Measurements from ENCODE around the gene PROP1. TPM values are rescaled to one million over a fixed set of nuclear protein-coding genes. Genes with fewer than 3 reads are reported as not detected.
"Not testable (repeated sequence)": the region's sequence is repeated elsewhere in the genome, so short reads cannot be mapped to it uniquely, and the experiment has no call there.

The PROP1 gene
- total and polyA plus RNA-seq, 2 experiments from 2014 or later: not detected

GRCh38 chr5:177973066-177973635 is 22.9 kb downstream of the PROP1 start:
- Histone ChIP-seq H2AFZ (no peak overlapping the region), H3K27ac (no peak overlapping the region), H3K4me3 (no peak overlapping the region), H3K27me3 (replicated peaks; ENCODE audit: insufficient read depth) (peaks cover 8% of the 10 kb centered on the region), H3F3A (ENCODE audit: insufficient read depth) (no peaks in the 10 kb centered on the region), H4K20me1 (ENCODE audit: insufficient read depth) (no peaks in the 10 kb centered on the region), H3K9me3 (ENCODE audit: low read depth) (no peaks in the 10 kb centered on the region), H3K36me3 (ENCODE audit: low read depth) (no peaks in the 10 kb centered on the region), H3K4me2 (ENCODE audit: unreplicated experiment) (no peak overlapping the region), H3K79me2 (ENCODE audit: insufficient read depth) (no peaks in the 10 kb centered on the region), H3K9ac (no peak overlapping the region), H3K9me2 (ENCODE audit: insufficient read depth) (no peaks in the 10 kb centered on the region), H3K4me1 (ENCODE audit: insufficient read depth) (no peaks in the 10 kb centered on the region)
- DNase-seq: no peak
- TF ChIP-seq EZH2 (IDR thresholded peaks at IDR 0.05; ENCODE audit: insufficient read depth, poor library complexity, severe bottlenecking) (no peak), EZH2phosphoT487 (IDR thresholded peaks at IDR 0.05; ENCODE audit: insufficient read depth, low read depth) (no peak)
- WGBS, 2 experiments (ENCODE audit: low coverage in 1 of 2, low lambda C conversion rate in 2 of 2, missing lambda C conversion rate in 2 of 2): 56 to 57% methylated on average over 5 of the region's 5 CpGs
- in situ Hi-C loops (cut with MboI): no loop called here

- Histone ChIP-seq H3K27ac (no peak overlapping the region), H3K79me2 (ENCODE audit: insufficient read depth) (no peaks in the 10 kb centered on the region), H3K4me2 (ENCODE audit: unreplicated experiment) (no peak overlapping the region), H3K9me2 (ENCODE audit: insufficient read depth) (no peaks in the 10 kb centered on the region), H3K4me3 (no peak overlapping the region), H3K9ac (no peak overlapping the region), H3F3A (ENCODE audit: insufficient read depth) (no peaks in the 10 kb centered on the region), H4K20me1 (ENCODE audit: insufficient read depth) (no peaks in the 10 kb centered on the region), H3K4me1 (ENCODE audit: insufficient read depth) (no peaks in the 10 kb centered on the region), H2AFZ (no peak overlapping the region), H3K36me3 (ENCODE audit: low read depth) (no peaks in the 10 kb centered on the region), H3K9me3 (ENCODE audit: low read depth) (no peaks in the 10 kb centered on the region), H3K27me3 (replicated peaks; ENCODE audit: insufficient read depth) (peaks cover 8% of the 10 kb centered on the region)
- in situ Hi-C loops (cut with MboI): no loop called here
- TF ChIP-seq EZH2phosphoT487 (IDR thresholded peaks at IDR 0.05; ENCODE audit: insufficient read depth, low read depth): no peak
- TF ChIP-seq EZH2 (IDR thresholded peaks at IDR 0.05; ENCODE audit: insufficient read depth, poor library complexity, severe bottlenecking): no peak
- no peak for DNase-seq
- WGBS, 2 experiments (ENCODE audit: low coverage in 1 of 2, low lambda C conversion rate in 2 of 2, missing lambda C conversion rate in 2 of 2): 35 to 40% methylated on average over 4 of the region's 4 CpGs
Observed at GRCh38 chr5:177972613-177973012, 23.4 kb downstream of the PROP1 start.

GRCh38 chr5:177972014-177972413 is 24.0 kb downstream of the PROP1 start:
- H3K27me3 ChIP-seq (replicated peaks; ENCODE audit: insufficient read depth); H3K9me2 ChIP-seq (ENCODE audit: insufficient read depth); H3F3A ChIP-seq (ENCODE audit: insufficient read depth); H3K9me3 ChIP-seq (ENCODE audit: low read depth); H3K27ac ChIP-seq; in situ Hi-C loops (cut with MboI); DNase-seq; H3K4me3 ChIP-seq; H3K36me3 ChIP-seq (ENCODE audit: low read depth); H3K4me2 ChIP-seq (ENCODE audit: unreplicated experiment); H3K9ac ChIP-seq; H4K20me1 ChIP-seq (ENCODE audit: insufficient read depth); H2AFZ ChIP-seq; H3K4me1 ChIP-seq (ENCODE audit: insufficient read depth); H3K79me2 ChIP-seq (ENCODE audit: insufficient read depth): not testable (repeated sequence)
- WGBS, 2 experiments (ENCODE audit: low coverage in 1 of 2, low lambda C conversion rate in 2 of 2, missing lambda C conversion rate in 2 of 2): 73 to 78% methylated on average over 10 of the region's 10 CpGs

- Histone ChIP-seq H3F3A (ENCODE audit: insufficient read depth) (no peaks in the 10 kb centered on the region), H2AFZ (no peak overlapping the region), H3K9ac (no peak overlapping the region), H3K4me1 (ENCODE audit: insufficient read depth) (no peaks in the 10 kb centered on the region), H4K20me1 (ENCODE audit: insufficient read depth) (no peaks in the 10 kb centered on the region), H3K9me3 (ENCODE audit: low read depth) (no peaks in the 10 kb centered on the region), H3K4me3 (no peak overlapping the region), H3K27ac (no peak overlapping the region), H3K4me2 (ENCODE audit: unreplicated experiment) (no peak overlapping the region), H3K36me3 (ENCODE audit: low read depth) (no peaks in the 10 kb centered on the region), H3K27me3 (replicated peaks; ENCODE audit: insufficient read depth) (peaks cover 8% of the 10 kb centered on the region; the same call in 1 of the 2 replicates), H3K9me2 (ENCODE audit: insufficient read depth) (no peaks in the 10 kb centered on the region), H3K79me2 (ENCODE audit: insufficient read depth) (no peaks in the 10 kb centered on the region)
- in situ Hi-C loops (cut with MboI): no loop called here
- no peak for DNase-seq
- TF ChIP-seq EZH2phosphoT487 (IDR thresholded peaks at IDR 0.05; ENCODE audit: insufficient read depth, low read depth): no peak
- TF ChIP-seq EZH2 (IDR thresholded peaks at IDR 0.05; ENCODE audit: insufficient read depth, poor library complexity, severe bottlenecking): no peak
- WGBS, 2 experiments (ENCODE audit: low coverage in 1 of 2, low lambda C conversion rate in 2 of 2, missing lambda C conversion rate in 2 of 2): 37 to 39% methylated on average over 8 of the region's 8 CpGs
Observed at GRCh38 chr5:177968661-177969211, 27.3 kb downstream of the PROP1 start.

All from GM23248 (cell line).